ENCODE measurements around the gene CRISPLD2.
A peak's percentile ranks its signal among the peaks of the same experiment; 100 is the strongest.

CRISPLD2 gene, protein sequence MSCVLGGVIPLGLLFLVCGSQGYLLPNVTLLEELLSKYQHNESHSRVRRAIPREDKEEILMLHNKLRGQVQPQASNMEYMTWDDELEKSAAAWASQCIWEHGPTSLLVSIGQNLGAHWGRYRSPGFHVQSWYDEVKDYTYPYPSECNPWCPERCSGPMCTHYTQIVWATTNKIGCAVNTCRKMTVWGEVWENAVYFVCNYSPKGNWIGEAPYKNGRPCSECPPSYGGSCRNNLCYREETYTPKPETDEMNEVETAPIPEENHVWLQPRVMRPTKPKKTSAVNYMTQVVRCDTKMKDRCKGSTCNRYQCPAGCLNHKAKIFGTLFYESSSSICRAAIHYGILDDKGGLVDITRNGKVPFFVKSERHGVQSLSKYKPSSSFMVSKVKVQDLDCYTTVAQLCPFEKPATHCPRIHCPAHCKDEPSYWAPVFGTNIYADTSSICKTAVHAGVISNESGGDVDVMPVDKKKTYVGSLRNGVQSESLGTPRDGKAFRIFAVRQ

DNA sequence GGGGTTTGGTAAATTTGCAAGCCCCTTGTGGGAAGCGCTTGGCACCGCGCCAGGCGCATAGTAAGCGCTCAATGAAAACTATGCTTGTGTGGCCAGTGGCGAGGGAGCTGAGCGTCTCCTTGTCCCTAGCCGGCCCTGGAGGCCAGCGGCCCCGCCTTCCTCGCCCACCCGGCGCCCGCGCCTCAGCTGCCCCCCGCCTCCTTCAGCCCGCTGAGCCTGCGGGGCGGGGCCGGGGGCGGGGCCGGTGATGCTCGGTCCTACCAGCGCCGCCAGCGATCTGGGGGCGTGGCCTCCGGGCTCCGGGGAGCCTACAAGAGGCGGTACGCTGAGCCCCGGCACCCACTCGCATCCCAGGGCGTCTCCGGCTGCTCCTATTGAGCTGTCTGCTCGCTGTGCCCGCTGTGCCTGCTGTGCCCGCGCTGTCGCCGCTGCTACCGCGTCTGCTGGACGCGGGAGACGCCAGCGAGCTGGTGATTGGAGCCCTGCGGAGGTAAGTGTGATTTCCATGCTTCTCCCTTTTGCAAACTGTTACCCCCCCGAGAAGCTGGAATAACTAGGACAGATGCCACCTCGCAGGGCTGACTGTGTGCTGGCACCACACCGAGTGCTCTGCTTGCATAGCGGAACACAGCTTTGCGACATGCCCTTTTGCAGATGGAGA is at the start of gene CRISPLD2:
Gene CRISPLD2, plus strand, starts transcription at position 342 of the 661 bp plus-strand sequence. CDS start 18,511 bp downstream, outside the sequence.
- peak; percentile 87 for DNase-seq

DNA sequence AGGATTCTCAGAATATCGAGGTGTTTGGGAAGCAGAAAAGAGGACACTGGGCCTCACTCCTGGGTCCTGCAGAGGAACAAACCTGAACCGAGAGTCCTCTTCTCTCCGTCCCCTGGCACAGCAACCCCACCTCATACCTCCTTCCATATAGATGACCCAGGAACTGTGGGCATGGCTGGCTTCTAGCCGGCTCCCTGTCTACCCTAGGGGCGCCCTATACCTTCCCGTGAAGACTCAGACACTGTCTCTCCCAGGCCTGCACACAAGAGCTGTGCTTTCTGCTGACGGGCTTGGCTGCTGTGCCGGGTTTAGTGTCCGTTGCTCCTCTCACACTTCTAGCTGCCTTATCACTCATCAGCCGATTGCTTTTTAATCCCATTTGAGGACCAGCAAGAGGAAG is 46.5 kb upstream of the CRISPLD2 start:
- DNase-seq = no peak

DNA sequence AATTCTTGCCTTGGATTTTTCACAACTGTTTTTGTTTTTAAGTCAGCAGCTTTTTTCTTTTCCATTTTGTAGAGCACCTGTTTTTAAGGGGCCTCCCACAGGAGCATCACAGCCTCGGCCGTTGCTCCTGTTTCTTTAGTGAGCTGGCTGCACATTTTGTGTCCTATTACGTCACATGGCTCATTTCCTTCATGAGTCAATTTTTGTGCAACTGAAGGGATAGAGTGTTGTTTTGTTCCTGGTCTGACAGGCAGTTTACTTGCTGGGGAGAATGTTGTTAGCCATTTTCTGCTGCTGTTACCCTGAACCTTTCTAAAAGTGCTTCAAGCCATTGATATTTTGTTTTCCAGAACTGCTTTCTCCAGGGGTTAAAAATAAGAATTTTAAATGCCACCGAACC is 45.0 kb upstream of the CRISPLD2 start:
- peak; percentile 85 for DNase-seq

DNA sequence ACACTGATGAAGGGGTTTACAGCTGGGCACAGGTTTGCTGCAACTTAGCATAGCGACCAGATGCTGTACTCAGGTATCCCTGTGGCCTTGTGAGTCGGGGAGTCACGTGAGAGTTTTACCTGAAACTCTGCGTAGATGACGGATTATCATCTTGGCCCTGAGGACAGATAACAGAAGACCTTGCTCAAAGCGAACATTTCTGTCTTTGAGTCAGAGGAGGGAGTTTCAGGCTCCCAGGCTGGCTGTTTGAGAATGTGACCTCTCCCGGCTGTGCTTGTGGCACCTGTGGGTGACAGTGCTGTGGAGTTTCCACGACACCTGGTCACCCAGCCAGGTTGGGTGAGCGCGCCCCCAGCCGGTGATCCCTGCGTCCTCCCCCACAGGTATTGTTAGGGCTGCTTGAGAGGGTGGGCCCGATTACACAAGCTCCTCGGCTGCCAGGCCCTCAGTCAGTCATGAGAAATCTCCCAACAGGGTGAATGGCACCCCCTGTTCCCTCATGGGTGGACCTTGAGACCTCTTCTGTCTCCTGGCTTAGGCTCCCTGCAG is 44.4 kb upstream of the CRISPLD2 start:
- DNase-seq = no peak

DNA sequence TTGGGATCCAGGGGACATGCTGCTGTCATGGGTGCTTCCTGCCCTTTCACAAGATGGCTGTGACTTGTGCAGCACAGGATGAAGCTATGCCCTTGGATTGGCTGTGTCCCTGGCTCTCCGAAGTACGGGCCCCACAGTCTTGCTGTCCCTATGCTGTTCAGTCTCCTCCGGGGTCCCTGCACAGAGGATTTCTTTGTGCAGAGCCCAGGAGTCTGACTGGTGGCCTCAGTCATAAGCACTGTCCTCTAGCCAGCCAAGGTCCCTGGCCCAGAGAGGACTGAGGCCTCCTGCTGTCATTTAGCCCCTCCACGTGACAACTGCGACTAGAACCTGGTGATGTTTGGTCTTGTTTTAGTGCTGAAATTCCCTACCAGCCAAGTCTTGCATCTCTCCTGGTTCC is 42.4 kb upstream of the CRISPLD2 start:
- DNase-seq = no peak

DNA sequence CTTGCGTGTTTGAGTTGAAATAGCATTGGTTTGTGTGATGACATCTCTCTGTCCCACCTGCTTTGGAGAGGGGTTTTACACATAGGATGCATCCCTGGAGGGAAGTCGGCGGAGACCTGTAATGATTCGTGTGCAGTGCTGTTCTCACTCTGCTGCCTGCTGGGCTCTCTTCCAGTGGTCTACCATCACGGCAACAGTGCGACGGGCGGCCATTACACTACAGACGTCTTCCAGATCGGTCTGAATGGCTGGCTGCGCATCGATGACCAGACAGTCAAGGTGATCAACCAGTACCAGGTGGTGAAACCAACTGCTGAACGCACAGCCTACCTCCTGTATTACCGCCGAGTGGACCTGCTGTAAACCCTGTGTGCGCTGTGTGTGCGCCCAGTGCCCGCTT is 41.1 kb upstream of the CRISPLD2 start:
- DNase-seq = no peak

DNA sequence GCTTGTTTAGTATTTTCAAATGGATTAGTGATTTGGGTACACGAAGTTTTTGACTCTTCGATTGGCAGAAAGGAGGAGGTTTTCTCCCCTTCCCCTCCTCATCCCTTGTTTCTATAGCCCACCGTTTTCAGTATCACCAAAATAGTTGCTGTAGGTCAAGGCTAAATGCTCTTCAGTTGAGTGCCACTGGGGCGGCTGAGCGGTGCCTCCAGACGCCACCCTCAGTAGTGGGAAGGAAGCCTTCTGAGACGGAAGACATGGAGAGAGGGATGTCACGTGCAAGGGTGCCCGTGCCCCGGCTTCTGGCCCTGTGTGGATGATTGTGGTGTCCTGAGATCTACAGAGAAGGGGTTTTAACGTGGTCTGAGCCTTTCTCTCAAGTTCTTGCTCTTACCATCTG is 39.7 kb upstream of the CRISPLD2 start:
- no peak for DNase-seq

DNA sequence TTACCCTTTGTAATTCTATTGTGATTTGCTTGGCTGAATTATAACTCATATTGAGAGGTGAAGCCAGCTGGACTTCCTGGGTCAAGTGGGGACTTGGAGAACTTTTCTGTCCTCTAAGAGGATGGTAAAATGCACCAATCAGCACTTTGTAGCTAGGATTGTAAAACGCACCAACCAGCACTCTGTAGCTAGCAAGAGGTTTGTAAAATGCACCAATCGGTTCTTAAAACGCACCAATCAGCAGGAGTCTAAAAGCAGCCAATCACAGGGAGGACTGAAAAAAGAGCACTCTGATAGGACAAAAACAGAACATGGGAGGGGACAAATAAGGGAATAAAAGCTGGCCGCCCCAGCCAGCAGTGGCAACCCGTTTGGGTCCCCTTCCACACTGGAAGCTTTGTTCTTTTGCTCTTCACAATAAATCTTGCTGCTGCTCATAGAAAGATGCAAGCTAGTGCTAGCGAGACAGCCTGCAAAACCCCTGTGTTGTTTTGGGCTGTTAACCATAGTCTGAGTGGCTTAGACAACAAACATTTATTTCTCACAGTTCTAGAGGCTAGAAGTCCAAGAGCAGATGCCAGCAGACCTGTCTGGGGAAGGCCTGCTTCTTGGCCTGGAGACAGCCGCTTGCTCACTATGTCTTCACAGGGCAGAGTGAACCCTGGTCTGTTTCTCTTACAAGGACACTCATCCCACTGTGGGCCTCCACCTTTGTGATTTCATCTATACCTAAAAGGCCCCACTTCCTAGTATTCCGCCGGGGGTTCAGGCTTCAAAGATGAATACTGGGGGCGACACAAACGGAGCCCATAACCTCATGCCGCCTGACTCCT is 39.0 kb upstream of the CRISPLD2 start:
- DNase-seq = no peak

DNA sequence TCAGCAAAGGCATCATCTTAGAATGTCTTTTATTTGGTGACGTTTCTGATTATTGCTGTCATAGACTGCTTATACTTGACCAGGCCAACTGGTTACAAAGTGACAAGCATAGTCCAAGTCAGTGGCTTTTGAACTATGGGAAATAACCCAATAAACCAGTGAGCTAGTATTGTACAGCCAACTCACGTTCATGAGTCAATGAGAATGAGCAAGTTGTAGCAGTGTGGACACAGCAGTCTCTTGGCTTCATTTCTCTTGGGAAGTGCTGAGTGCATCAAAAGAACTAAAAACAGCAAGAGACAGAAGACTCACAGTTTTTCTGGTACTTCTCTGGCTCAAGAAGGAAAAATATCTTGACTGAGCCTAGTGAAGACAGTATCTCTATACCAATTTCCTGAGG is 36.9 kb upstream of the CRISPLD2 start:
- DNase-seq = no peak

DNA sequence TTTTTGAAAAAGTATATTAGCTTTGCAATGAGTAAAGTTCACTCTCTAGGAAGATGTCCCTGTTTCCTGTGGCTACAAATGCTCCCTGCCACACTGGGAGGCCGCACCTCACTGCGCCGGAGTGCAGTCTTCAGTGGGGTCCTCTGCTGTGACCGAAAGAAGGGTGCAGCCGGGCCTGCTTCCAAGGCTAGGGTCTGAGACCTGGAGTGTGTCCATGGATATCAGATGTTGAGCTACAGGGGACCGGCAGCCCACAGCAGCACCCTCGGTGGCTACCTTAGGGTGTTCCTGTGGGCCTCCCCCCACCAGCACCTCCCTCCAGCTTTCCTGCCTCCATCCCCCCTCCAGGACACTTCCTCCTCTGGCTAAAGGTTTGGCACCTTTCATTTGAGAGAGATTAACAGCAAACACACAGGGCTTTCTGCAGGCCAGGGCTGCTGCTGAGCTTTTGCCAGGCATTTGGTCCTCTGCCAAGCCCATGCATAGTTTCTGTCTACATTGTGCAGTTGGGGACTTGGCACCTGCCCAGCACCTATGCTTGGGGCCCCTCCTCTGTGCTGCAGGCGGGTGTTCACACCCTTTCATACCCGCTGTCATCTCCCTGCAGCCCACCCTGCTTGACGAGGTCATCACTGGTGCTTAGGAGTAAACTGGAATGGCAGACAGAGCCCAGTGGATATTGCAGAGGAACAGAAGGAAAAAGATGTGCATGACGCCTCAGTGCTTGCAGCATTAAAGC is 33.8 kb upstream of the CRISPLD2 start:
- no peak for DNase-seq

DNA sequence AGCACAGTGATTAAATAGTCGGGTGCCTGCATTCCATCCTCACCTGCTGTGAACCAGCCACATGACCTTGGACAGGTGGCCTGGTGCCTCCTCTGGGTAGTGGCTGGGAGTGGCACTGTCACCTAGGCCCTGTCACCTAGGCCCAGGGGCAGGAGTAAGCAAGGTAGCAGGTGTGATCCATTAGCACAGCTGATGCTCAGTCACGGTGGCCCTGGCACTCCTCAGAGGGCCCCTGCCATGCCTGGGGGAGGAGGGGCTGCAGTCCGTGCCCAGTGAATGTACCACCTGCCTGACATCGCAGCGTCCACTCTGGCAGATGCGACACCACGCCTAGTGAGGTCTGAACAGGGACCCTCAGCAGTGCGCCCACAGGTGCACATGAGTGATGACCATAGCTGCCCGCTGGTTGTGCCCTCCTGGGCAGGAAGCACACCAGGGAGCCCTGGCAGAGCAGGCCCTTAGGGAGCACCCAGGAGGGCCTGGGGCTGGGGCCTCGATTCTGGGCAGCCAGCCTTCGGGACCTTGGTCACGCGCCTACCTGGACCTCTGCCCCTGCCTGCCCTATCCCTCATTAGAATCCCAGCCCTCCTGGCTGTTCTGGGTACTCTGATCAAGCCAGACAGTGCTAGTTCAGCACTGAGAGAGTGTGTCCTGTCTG is 33.1 kb upstream of the CRISPLD2 start:
- DNase-seq = no peak

DNA sequence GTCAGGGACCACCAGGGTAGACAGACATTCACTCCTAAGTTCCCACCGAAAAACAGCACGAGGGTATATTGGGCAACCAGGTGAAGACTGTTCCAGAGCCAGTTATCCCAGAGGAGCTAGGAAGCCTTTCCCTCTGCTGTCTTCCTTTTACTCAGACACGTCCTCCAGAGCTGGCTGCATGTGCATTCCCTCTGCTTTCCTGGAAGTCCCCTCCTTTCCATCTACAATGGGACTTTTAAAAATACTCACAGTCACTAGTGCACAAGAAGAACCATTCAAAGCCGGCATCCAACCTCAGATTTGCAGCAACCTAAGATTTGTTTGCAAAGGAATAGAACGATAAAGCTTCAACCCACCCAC is 32.5 kb upstream of the CRISPLD2 start:
- no peak for DNase-seq

DNA sequence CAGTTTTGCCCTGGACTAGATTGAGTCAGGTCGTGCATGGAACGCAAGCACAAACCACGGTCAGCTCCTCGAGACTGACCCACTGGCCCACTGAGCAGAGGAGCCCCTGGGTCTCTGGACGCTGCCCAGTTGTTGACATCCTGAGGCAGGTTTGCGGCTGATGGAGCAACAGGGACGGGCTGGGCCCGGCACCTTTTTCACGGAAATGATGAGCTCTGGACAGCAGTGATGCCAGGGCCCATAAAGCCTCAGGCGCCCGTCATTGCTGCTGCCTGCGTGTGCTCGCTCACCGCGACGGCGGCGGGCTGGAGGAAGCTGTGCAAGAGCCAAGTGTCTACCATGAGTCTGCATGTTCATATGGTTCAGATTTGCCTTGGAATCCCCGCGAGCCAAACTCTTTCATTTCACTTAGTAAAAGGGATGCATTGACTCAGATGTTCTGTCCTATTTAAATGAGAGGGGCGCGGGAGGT is 30.8 kb upstream of the CRISPLD2 start:
- no peak for DNase-seq

DNA sequence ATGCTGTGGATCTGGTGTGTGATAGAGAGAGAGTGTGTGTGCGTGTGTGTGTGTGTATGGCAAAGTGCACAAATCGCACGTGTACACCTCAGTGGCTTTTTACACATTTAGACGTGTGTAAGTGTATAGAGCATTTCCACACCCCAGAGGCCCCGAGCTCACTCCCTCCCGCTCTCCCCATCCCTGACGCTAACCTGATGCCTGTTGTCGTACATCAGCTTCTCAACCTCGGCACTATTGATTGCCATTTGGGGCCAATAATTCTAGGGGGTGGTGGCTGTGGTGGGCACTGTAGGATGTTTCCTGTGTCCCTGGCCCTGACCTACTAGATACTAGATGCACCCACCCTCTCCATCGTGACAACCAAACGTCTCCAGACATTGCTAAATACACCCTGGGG is 30.4 kb upstream of the CRISPLD2 start:
- no peak for DNase-seq

DNA sequence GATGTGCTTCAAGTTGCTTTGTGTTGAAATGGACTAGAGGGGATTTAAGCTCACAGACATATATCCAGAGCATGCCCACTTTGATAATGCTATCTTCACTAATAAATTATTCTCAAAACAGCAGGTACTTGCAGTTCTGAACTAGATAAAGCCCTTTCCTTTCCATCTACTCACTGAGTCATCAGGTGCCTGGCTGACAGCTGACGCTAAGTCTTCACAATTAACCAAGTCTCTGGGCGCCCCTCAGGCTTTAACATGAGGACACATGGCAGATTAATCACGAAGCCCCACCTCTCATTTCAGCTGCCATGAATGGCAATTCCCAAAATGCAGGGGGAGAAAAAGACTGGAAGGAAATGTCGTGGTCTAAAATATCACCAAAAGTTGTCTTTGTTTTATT is 29.5 kb upstream of the CRISPLD2 start:
- DNase-seq = no peak

DNA sequence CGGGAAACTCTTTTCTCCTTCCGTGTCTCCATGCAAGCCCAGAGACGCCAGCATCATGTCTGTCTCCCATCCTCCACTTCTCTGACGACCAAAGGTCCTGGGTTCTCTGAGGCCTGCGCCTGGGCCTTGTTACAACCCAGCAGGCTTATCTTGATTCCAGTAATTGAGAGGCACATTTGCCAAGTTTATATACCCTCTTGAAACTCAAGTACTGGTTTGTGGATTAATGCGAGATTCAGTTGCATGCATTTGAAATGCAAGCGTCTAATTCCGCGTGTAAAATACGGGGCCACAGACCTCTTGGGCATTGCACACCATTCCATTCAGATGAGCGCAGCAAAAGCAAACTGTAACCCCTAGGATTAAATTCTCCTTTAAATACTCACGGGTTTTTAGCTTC is 28.7 kb upstream of the CRISPLD2 start:
- peak; percentile 19 for DNase-seq

DNA sequence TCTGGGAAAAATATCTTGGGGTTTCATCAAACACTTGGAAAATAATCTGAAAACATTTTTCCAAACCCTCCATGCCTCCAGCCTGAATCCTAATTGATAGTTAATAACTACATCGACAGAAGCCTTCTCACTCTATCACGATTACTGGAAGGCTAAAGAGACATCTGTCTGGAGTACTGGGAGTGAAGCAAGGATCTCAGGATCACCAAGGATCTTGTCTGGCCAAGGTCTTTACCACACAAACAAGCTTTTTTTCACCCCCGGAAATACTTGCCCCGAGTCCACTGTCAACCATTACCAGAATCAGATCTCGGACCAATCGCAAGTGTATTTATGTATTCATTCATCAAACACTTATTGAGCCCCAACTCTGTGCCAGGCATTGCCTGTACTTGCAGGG is 28.3 kb upstream of the CRISPLD2 start:
- no peak for DNase-seq

DNA sequence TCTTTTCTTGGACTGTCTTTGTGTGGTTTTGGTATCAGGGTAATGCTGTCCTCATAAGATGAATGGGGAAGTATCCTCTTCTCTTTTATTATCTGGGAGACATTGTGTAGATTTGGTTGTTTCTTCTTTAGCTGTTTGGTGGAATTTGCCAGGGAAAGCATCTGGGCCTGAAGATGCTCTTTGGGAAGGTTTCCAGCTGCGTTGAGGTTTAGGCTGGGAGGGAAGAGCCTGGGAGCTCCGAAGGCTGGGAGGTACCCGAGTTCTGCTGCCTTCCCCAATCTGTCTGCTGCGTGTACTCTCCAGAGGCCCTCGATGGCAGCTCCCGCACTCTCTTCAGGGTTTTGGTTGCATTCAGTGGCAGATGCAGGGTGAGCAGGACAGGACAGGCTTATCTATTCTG is 25.6 kb upstream of the CRISPLD2 start:
- DNase-seq = no peak

DNA sequence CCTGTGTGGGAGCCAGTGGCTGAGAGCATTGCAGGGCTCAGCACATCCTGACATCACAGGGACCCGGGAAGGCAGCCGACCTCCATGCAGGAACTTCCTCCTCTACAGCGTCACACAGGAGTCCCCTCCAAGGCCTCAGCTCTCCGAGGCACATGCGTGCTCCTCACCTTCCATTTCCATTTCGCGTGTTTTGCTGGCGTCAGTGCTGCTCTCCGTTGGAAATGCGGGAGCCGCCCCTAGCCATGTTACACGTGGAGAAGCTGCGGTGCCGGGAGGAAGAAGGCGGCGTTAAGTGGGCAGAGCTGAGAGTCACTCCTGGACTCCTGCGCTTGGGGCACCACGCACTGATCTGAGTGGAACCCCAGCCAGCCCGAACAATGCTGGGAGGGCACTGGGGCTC is 25.2 kb upstream of the CRISPLD2 start:
- DNase-seq = no peak

DNA sequence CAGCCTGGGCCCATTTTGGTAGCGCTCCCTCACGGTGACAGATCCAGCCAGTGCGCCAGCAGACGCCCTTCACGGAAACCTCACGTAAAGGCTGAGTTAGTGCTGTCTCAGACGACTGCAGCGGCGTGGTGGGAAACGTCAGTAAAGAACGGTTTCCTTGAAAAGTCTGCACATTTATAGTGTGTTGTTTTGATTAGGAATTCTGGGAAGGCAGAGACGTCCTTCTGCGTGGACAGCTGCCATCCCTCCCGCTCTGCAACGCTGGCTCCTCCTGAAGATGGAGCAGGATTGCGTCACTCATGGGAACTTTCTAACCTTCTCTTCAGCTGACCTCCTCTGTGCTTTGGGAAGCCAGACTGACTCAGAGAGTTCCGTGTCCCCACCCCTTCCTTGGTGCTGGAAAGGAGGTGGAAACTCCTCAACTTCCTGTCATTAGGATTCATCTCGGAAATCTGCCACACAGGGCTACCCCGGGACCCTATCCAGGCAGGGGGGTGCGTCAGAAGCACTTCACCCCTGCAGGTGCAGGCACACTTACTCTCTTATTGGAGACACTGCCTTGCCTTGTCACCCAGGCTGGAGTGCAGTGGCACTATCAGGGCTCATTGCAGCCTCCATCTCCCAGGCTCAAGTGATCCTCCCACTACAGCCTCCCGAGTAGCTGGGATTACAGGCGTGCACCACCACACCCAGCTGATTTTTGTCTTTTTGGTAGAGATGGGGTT is 24.3 kb upstream of the CRISPLD2 start:
- DNase-seq = peak; percentile 95
